Activated gamma-delta T cell (primary cell): ENCODE measurements around the gene TRPM2.
"Not testable (repeated sequence)": the region's sequence is repeated elsewhere in the genome, so short reads cannot be mapped to it uniquely, and the experiment has no call there.

ENCODE experiments used
- DNase-seq: peaks from one replicate; lab custom pipeline; 2025; lab: John Stamatoyannopoulos, UW

The TRPM2 gene

GRCh38 chr21:44335266-44336059 is 18.0 kb upstream of the TRPM2 start:
- DNase-seq, result no peak

- DNase-seq, result no peak
Observed at GRCh38 chr21:44337449-44337848, 16.0 kb upstream of the TRPM2 start.

GRCh38 chr21:44337941-44338895 is 15.2 kb upstream of the TRPM2 start:
- DNase-seq, result no peak

- DNase-seq, result peak; percentile 93
Observed at GRCh38 chr21:44338971-44339910, 14.2 kb upstream of the TRPM2 start, which contains the start of gene CFAP410. Gene CFAP410, minus strand, starts transcription at chr21:44339390. Its CDS starts 196 bp downstream, at chr21:44339194.

GRCh38 chr21:44341726-44342458 is 11.5 kb upstream of the TRPM2 start:
- DNase-seq, result not testable (repeated sequence)

GRCh38 chr21:44342981-44343380 is 10.4 kb upstream of the TRPM2 start:
- DNase-seq, result not testable (repeated sequence)

- no peak for DNase-seq
Observed at GRCh38 chr21:44344541-44345183, 8.8 kb upstream of the TRPM2 start.

- no peak for DNase-seq
Observed at GRCh38 chr21:44345495-44345894, 7.9 kb upstream of the TRPM2 start.

GRCh38 chr21:44347911-44348451 is 5.4 kb upstream of the TRPM2 start:
- no peak for DNase-seq

- DNase-seq, result no peak
Observed at GRCh38 chr21:44348861-44349260, 4.6 kb upstream of the TRPM2 start.

GRCh38 chr21:44349416-44349846 is 4.0 kb upstream of the TRPM2 start:
- no peak for DNase-seq

- DNase-seq, result no peak
Observed at GRCh38 chr21:44349847-44350772, 3.3 kb upstream of the TRPM2 start.

- no peak for DNase-seq
Observed at GRCh38 chr21:44350773-44351481, 2.5 kb upstream of the TRPM2 start.

- DNase-seq, result no peak
Observed at GRCh38 chr21:44351535-44352252, 1.7 kb upstream of the TRPM2 start.

- no peak for DNase-seq
Observed at GRCh38 chr21:44352253-44352860, 1.1 kb upstream of the TRPM2 start.

GRCh38 chr21:44354001-44354405 is 582 bp downstream of the TRPM2 start:
- no peak for DNase-seq
